Middle frontal gyrus (tissue), 1 donor: Measurements from ENCODE around the gene PACSIN1.
"Not testable (repeated sequence)": the region's sequence is repeated elsewhere in the genome, so short reads cannot be mapped to it uniquely, and the experiment has no call there.

Source experiments
- DNase-seq: peaks from one replicate; pipeline ENCODE4 v3.0.0-alpha.2; 2015; ENCODE audit warnings: low spot score; ENCODE audit errors: extremely low spot score

The PACSIN1 gene

GRCh38 chr6:34457742-34458735, 7.8 kb upstream of the PACSIN1 start:
- no peak for DNase-seq

GRCh38 chr6:34459899-34460593, 5.8 kb upstream of the PACSIN1 start:
- no peak for DNase-seq

DNA sequence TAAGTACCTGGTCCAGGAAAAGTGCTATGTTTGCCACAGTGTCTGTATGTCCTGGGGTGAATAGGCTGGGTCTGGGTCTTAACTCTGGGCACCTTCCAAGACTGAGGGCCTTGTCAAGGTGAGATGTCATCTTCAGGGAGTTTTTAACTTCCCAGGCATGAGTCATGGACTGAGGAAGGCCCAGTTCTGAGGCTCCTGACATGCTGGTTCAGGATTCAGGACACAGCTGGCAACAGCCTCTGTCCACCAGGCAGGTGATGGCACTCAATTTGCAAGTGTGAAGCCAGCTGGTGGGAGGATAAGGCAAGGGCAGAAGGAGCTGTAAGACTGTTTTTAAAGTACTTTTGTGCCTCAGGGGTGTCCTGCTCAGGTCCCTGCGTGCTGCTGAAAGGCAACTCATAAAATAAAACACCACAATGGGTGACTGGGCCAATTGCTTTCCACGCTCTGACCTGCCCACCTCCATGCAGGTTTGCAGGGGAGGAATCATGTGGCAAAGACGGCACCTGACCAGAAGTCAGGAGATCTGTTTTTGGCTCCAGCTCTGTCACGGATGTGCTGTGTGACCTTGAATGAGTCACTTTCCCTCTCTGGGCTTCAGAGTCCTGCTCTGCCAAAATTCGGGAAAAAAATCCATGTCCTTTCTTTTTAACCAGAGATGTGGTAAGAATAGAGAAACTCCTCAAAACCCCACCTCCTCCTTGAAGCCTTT, 4.9 kb upstream of the PACSIN1 start:
- no peak for DNase-seq

GRCh38 chr6:34462010-34462409, 3.9 kb upstream of the PACSIN1 start:
- no peak for DNase-seq

DNA sequence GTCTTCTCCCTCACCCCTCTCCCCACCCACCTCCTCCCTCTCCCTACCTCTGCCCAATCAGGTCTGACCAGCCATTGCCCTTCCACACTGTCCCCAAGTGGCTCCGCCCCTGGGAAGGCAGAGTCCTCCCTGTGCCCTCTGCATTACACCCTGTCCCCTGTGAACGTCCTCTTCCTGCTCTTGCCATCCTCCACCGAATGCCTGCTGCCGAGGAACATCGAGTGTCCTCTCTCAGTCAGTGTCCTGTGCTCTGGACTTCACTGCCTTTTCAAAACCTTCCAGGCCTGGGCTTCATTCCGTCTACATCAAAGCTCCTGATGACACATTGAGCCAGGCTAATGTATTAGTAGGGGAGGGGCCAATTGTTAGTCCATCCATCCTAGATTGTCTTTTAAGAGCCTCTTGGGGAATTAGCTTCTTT, 3.3 kb upstream of the PACSIN1 start:
- no peak for DNase-seq

DNA sequence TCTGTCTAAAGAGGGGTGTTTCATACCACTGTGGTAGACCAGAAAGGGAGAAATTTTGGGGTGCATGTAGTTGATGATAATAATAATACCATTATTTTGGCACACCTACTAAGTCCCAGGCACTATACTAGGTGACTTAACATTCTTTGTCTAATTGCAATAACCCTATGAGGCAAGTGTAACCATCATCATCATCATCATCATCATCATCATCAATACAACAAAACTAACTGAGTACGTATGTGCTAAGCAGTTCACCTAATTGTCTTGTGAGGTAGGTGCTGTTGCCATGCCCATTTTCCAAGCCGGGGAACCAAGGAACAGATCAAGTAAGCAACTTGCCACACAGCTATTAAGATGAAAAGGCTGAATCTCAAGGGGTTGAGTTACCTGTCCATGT, 2.6 kb upstream of the PACSIN1 start:
- DNase-seq, result no peak

GRCh38 chr6:34463849-34464248, 2.0 kb upstream of the PACSIN1 start:
- no peak for DNase-seq

- no peak for DNase-seq
These were observed 638 bp downstream of the PACSIN1 start for GRCh38 chr6:34466242-34467185.

DNA sequence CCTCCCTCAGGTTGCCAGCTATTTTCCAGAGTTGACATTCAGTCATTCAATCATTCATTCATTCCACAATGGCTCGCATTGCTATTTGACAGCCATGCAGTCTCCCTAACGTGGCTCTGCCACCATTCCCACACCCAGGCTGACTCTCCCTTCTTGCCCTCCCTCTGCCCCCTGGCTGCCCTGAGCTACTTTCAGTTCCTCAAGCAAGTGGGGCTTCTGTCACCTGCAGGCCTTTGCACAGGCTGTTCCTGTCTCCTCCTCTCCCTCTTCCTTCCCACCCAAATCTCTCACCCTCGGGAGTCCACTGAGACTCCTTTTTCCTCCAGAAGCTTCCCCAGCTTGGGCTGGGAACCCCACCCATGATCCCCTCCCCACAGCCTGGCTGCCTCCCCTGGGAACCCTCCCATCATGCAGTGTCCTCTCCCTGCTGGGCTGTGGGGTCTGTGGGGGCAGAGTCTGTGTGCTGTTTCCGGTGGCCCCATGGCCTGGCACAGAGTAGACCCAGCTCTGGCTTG, 2.6 kb downstream of the PACSIN1 start:
- DNase-seq, result no peak

- DNase-seq, result no peak
These were observed 3.6 kb downstream of the PACSIN1 start for GRCh38 chr6:34469499-34469898.

- DNase-seq, result no peak
These were observed 6.5 kb downstream of the PACSIN1 start for GRCh38 chr6:34472425-34472824.

- DNase-seq, result no peak
These were observed 8.1 kb downstream of the PACSIN1 start for GRCh38 chr6:34473967-34474366.

GRCh38 chr6:34474754-34475153, 8.9 kb downstream of the PACSIN1 start:
- no peak for DNase-seq

GRCh38 chr6:34475238-34475682, 9.4 kb downstream of the PACSIN1 start:
- no peak for DNase-seq

GRCh38 chr6:34475767-34476328, 10.0 kb downstream of the PACSIN1 start:
- DNase-seq, result no peak

- DNase-seq, result no peak
These were observed 10.6 kb downstream of the PACSIN1 start for GRCh38 chr6:34476447-34476846.

DNA sequence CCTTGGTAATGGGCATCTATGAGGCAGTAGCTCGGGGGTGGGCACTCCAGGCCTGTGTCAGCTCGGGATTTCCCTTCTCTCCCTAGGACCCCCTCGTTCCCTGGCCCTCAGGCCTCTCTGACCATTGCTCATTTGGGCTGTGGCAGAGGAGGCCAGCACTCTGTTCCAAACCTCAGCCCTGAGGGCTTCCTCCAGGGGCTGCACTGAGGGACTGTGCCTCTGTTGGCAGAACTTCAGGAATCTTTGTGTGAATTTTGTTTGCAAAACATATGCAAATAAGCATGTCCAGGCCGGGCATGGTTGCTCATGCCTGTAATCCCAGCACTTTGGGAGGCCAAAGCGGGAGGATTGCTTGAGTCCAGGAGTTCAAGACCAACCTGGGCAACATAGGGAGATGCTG, 11.0 kb downstream of the PACSIN1 start:
- DNase-seq, result no peak

GRCh38 chr6:34478796-34479195, 12.9 kb downstream of the PACSIN1 start:
- no peak for DNase-seq

- DNase-seq, result not testable (repeated sequence)
These were observed 17.9 kb downstream of the PACSIN1 start for GRCh38 chr6:34483781-34484180.

DNA sequence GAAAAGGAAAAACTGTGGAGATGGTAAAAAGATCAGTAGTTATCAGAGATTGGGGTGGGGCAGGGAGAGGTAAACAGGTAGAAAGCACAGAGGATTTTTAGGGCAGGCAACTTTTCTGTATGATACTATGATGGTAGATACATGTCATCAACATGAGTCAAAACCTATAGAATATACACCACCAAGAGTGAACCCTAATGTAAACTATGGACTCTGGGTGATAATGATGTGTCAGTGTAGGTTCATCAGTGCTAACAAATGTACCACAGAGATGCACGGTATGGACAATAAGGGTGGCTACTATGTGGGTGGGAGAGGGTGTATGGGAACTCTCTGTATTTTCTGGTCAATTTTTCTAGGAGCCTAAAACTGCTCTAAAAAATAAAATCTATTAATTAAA, 18.5 kb downstream of the PACSIN1 start:
- no peak for DNase-seq
